Adrenal gland (tissue), 5 donors: ENCODE data around the gene FAF1.

Source experiments
- POLR2A ChIP-seq, 2 donors: fragments of 450-650 bp; IDR thresholded peaks; one replicate each; pipeline ENCODE4 v1.6.1; 2017; ENCODE audit warnings: antibody characterized with exemption in 2 of 2, mild to moderate bottlenecking in 2 of 2, moderate library complexity in 1 of 2
- TF ChIP-seq, protein P1 (sequence below), 6 experiments: fragments of 450-650 bp in 4 of 6; fragments of 200-600 bp in 2 of 6; sonication (generic) in 1 of 6; IDR thresholded peaks; 1 replicate in 5 of 6; 2 replicates in 1 of 6; pipeline versions ENCODE4 v1.5.1 to v1.8.0; 2016 to 2021; ENCODE audit warnings: antibody characterized with exemption in 6 of 6, mild to moderate bottlenecking in 2 of 6, moderate library complexity in 1 of 6
- donor health status: DM: no; HTN: no; CAD: no.

DNA sequence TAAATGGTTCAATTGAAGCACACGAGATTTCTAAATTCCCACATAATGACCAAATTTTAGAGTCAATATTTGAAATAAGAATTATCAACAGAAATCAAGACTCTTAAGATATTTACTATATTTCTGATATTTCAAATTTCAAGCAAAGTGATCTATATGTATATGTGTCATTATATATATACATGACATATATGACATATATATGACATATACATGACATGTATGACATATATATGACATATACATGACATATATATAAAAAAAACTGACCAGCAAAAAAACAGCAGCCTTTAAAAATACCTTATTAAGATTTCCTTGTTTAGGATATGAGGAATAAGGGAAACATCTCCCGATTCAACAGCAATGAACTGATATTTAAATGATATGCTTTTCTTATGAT, 266.2 kb downstream of the FAF1 start:
- TF ChIP-seq, protein P1, sequence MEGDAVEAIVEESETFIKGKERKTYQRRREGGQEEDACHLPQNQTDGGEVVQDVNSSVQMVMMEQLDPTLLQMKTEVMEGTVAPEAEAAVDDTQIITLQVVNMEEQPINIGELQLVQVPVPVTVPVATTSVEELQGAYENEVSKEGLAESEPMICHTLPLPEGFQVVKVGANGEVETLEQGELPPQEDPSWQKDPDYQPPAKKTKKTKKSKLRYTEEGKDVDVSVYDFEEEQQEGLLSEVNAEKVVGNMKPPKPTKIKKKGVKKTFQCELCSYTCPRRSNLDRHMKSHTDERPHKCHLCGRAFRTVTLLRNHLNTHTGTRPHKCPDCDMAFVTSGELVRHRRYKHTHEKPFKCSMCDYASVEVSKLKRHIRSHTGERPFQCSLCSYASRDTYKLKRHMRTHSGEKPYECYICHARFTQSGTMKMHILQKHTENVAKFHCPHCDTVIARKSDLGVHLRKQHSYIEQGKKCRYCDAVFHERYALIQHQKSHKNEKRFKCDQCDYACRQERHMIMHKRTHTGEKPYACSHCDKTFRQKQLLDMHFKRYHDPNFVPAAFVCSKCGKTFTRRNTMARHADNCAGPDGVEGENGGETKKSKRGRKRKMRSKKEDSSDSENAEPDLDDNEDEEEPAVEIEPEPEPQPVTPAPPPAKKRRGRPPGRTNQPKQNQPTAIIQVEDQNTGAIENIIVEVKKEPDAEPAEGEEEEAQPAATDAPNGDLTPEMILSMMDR (IDR thresholded peaks at IDR 0.05), result no peak
- TF ChIP-seq POLR2A (IDR thresholded peaks at IDR 0.05), result no peak
